ENCODE results near the gene FOXN1.

Gene FOXN1

GRCh38 chr17:28529013-28529400 is 22.9 kb downstream of the FOXN1 start:
- no peaks in the 10 kb centered on the region for H3K36me3 ChIP-seq (ENCODE audit: insufficient read depth, insufficient read length, low read length)
- H3K4me3 ChIP-seq (ENCODE audit: insufficient read length, low read depth), result no peak overlapping the region
- no peaks in the 10 kb centered on the region for H3K27me3 ChIP-seq (ENCODE audit: insufficient read depth, insufficient read length)
- peaks cover 8% of the 10 kb centered on the region for H3K4me1 ChIP-seq (ENCODE audit: insufficient read depth, insufficient read length)
- H3K9ac ChIP-seq (ENCODE audit: insufficient read length, low read depth), result no peak overlapping the region
- no peaks in the 10 kb centered on the region for H3K9me3 ChIP-seq (ENCODE audit: insufficient read depth, low read length)
- DNase-seq (ENCODE audit: low read depth, low spot score), result no peak
- TF ChIP-seq YY1 (IDR thresholded peaks at IDR 0.05; ENCODE audit: insufficient read depth, insufficient read length), result no peak
- TF ChIP-seq ZNF274 (IDR thresholded peaks at IDR 0.05; ENCODE audit: low read depth, low read length), result no peak
- no peak for TF ChIP-seq SUZ12 (IDR thresholded peaks at IDR 0.05; ENCODE audit: extremely low read depth, insufficient read depth, insufficient read length)

DNA sequence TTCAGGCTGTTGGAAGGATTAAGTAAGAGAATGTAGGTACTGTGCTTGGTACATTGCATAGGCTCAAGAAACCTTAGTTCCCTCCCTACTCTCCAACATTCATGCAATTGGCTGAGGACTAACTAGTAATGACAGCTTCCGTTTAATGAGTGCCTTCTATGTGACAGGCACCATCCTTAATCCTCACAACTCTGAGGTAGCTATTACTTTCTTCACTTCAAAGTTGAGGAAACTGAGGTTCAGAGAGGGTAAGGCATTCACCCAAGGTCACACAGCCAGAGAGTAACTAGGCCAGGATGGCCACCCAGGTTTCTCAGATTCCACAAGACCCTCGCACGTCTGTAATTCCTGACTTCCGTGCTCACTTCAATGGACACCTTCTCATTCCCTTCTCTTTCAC is 24.1 kb downstream of the FOXN1 start:
- peaks cover under 1% of the 10 kb centered on the region for H3K4me1 ChIP-seq (ENCODE audit: insufficient read depth, insufficient read length)
- no peak overlapping the region for H3K9ac ChIP-seq (ENCODE audit: insufficient read length, low read depth)
- TF ChIP-seq YY1 (IDR thresholded peaks at IDR 0.05; ENCODE audit: insufficient read depth, insufficient read length) (no peak), ZNF274 (IDR thresholded peaks at IDR 0.05; ENCODE audit: low read depth, low read length) (no peak), SUZ12 (IDR thresholded peaks at IDR 0.05; ENCODE audit: extremely low read depth, insufficient read depth, insufficient read length) (no peak)
- H3K9me3 ChIP-seq (ENCODE audit: insufficient read depth, low read length), result no peaks in the 10 kb centered on the region
- DNase-seq (ENCODE audit: low read depth, low spot score), result no peak
- no peaks in the 10 kb centered on the region for H3K27me3 ChIP-seq (ENCODE audit: insufficient read depth, insufficient read length)
- no peaks in the 10 kb centered on the region for H3K36me3 ChIP-seq (ENCODE audit: insufficient read depth, insufficient read length, low read length)
- no peak overlapping the region for H3K4me3 ChIP-seq (ENCODE audit: insufficient read length, low read depth)

DNA sequence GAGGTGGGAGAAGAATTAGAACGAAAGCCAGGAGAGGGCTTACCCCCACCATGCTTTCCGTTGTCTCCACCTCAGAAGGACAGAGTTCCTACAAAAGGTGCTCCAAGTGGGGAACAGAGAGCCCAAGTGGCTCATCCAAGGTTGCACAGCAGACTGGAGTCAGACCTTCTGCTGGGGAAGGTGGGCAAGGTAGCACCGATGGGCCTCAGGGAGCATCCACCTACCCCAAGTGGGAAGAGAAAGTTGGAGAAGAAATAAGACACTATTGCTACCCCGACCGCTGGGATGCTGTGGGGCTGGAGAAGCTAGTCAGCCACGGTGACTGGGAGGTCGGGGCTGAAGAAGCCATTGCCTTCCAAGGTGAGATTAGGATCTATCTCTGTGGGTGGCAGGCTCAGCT is 24.8 kb downstream of the FOXN1 start:
- DNase-seq (ENCODE audit: low read depth, low spot score), result no peak
- no peaks in the 10 kb centered on the region for H3K27me3 ChIP-seq (ENCODE audit: insufficient read depth, insufficient read length)
- H3K4me3 ChIP-seq (ENCODE audit: insufficient read length, low read depth), result no peak overlapping the region
- H3K9ac ChIP-seq (ENCODE audit: insufficient read length, low read depth), result no peak overlapping the region
- no peaks in the 10 kb centered on the region for H3K36me3 ChIP-seq (ENCODE audit: insufficient read depth, insufficient read length, low read length)
- H3K4me1 ChIP-seq (ENCODE audit: insufficient read depth, insufficient read length), result no peaks in the 10 kb centered on the region
- TF ChIP-seq SUZ12 (IDR thresholded peaks at IDR 0.05; ENCODE audit: extremely low read depth, insufficient read depth, insufficient read length) (no peak), YY1 (IDR thresholded peaks at IDR 0.05; ENCODE audit: insufficient read depth, insufficient read length) (no peak), ZNF274 (IDR thresholded peaks at IDR 0.05; ENCODE audit: low read depth, low read length) (no peak)
- H3K9me3 ChIP-seq (ENCODE audit: insufficient read depth, low read length), result no peaks in the 10 kb centered on the region

DNA sequence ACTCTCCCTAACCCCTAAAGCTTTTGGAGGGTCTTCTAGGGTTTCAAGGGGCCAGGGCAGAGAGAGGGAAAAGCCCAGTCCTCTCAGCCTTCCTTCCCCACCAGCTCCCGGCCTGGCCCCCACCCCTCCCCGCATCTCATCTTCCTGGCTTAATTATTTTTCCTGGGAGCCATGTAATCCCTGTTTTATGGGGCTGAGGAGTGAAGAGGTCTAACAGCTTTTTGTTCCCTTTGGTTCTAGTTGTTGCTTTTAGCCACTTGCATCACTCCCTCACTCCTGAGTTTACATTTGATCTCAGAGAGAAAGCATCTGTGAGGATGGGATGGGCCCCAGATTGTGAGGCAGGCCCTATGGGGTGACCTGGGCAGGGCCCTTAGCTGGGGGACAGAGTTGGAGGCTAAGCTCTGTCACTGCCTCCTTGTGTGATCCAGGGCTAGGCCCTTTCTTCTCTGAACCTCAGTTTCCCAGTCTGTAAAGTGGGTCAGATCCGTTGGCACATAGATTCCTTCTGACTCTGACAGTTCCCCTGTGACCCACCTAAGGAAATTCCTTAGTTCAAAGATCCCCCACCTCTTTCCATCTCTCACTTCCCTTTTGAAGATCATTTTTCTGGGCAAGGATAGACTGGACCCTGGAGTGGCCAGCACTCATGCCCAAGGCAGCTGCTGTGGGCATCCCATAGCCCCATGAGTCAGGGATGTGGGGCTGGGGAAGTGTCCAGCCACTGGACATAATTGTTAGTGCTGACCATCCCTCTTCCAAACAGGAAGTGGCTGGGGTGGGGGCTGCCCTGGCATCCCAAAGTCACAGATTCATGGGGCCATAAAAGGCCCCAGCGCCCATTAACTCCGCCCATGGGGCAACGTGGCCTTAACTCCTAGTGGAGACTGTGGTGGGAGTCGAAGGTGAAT is 26.2 kb downstream of the FOXN1 start:
- H3K4me3 ChIP-seq (ENCODE audit: insufficient read length, low read depth), result no peak overlapping the region
- no peaks in the 10 kb centered on the region for H3K9me3 ChIP-seq (ENCODE audit: insufficient read depth, low read length)
- no peak for TF ChIP-seq ZNF274 (IDR thresholded peaks at IDR 0.05; ENCODE audit: low read depth, low read length)
- no peak for TF ChIP-seq YY1 (IDR thresholded peaks at IDR 0.05; ENCODE audit: insufficient read depth, insufficient read length)
- no peak for TF ChIP-seq SUZ12 (IDR thresholded peaks at IDR 0.05; ENCODE audit: extremely low read depth, insufficient read depth, insufficient read length)
- no peaks in the 10 kb centered on the region for H3K4me1 ChIP-seq (ENCODE audit: insufficient read depth, insufficient read length)
- no peaks in the 10 kb centered on the region for H3K27me3 ChIP-seq (ENCODE audit: insufficient read depth, insufficient read length)
- no peak overlapping the region for H3K9ac ChIP-seq (ENCODE audit: insufficient read length, low read depth)
- H3K36me3 ChIP-seq (ENCODE audit: insufficient read depth, insufficient read length, low read length), result no peaks in the 10 kb centered on the region
- DNase-seq (ENCODE audit: low read depth, low spot score), result no peak

DNA sequence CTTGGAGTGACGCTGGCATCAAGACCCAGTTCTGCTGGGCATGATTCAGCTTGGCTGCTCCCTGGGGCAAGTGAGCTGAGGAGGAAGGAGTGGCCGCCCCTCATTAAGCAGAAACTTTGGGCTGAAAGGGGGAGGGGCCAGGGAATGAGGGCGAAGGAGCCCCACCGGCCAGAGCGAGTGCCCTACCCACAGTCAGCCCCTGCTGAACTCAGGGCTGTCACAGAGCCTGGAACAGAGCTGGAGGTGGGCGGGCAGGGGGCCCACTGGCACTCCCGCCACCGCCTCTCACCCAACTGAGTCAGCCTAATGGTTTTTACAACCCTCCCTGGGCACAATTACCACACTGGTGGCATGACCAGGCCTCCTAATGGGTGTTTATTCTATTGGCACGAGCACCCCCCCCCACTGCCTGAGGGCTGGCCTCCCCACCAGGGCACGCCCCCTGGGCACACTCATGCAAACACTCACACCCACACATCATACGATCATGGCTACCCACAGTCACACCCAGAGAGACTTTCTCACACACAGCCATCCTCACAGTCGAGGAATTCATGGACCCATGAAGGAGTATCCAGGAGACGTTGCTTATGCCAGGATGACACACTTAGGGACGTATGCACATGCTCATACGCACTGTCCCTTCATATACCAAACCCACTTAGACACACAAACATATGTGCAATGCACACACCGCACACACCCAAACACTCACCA is 27.1 kb downstream of the FOXN1 start:
- H3K27me3 ChIP-seq (ENCODE audit: insufficient read depth, insufficient read length), result no peaks in the 10 kb centered on the region
- no peaks in the 10 kb centered on the region for H3K9me3 ChIP-seq (ENCODE audit: insufficient read depth, low read length)
- TF ChIP-seq YY1 (IDR thresholded peaks at IDR 0.05; ENCODE audit: insufficient read depth, insufficient read length) (no peak), ZNF274 (IDR thresholded peaks at IDR 0.05; ENCODE audit: low read depth, low read length) (no peak)
- H3K4me1 ChIP-seq (ENCODE audit: insufficient read depth, insufficient read length), result no peaks in the 10 kb centered on the region
- H3K36me3 ChIP-seq (ENCODE audit: insufficient read depth, insufficient read length, low read length), result no peaks in the 10 kb centered on the region
- DNase-seq (ENCODE audit: low read depth, low spot score), result no peak
- no peak overlapping the region for H3K4me3 ChIP-seq (ENCODE audit: insufficient read length, low read depth)
- H3K9ac ChIP-seq (ENCODE audit: insufficient read length, low read depth), result no peak overlapping the region

- Histone ChIP-seq H3K9ac (ENCODE audit: insufficient read length, low read depth) (no peak overlapping the region), H3K36me3 (ENCODE audit: insufficient read depth, insufficient read length, low read length) (no peaks in the 10 kb centered on the region), H3K4me1 (ENCODE audit: insufficient read depth, insufficient read length) (no peaks in the 10 kb centered on the region), H3K27me3 (ENCODE audit: insufficient read depth, insufficient read length) (no peaks in the 10 kb centered on the region), H3K9me3 (ENCODE audit: insufficient read depth, low read length) (no peaks in the 10 kb centered on the region), H3K4me3 (ENCODE audit: insufficient read length, low read depth) (no peak overlapping the region)
- TF ChIP-seq SUZ12 (IDR thresholded peaks at IDR 0.05; ENCODE audit: extremely low read depth, insufficient read depth, insufficient read length) (no peak), ZNF274 (IDR thresholded peaks at IDR 0.05; ENCODE audit: low read depth, low read length) (no peak), YY1 (IDR thresholded peaks at IDR 0.05; ENCODE audit: insufficient read depth, insufficient read length) (no peak)
- DNase-seq (ENCODE audit: low read depth, low spot score), result no peak
Measured at GRCh38 chr17:28534740-28535375, 28.7 kb downstream of the FOXN1 start.

Data from NT2/D1 (cell line).